Stimulated activated CD4-positive, alpha-beta T cell treated with anti-CD3 and anti-CD28 coated beads, Interleukin-12 subunit alpha, Interleukin-12 subunit beta, amount 100 ng/mL, for 4 hours (primary cell): ENCODE measurements around the gene VCP.

Experiments used
- DNase-seq: peaks from one replicate; pipeline ENCODE4 v3.0.0-alpha.2; 2020

Gene VCP

DNA sequence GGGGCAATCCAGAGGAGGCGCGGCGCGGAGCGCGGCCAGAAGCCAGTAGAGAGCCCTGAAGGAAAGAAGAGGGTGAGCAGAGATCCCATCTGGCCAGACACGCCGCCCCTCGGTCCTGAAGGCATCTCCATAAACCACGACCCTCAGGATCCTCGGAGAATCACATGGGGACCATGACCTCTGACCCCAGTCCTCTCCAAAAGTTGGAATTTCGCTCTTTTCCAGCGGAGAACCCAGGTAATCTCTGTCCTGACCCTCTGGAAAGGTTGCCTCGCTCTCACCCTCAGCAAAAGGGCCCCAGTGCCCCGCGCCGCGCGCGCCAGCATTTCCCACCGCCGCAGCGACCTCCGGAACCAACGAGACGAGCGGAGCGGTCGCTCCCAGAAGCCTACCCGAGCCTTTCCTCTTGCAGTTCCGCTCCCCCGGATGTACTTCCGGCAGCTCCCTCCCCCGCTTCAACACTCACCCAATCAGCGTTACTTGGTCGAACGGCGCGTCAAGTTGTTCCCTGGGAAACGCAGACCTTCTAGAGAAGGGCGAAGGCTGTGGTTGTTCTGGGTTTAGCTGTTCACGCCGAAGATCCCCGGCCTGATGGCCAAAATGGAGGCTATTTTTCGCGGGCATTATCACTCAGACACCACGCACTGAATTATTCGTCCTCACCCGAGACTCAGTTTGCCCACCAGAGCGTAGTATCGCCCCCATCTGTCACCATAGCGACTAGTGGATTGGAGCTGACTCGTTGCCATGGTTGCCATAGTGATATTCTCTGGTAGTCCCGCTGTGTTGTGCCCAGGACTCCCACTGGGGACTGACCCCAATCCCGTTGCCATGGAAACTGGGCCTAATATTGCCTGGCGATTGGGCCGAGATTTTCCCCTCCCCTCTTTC, 30.6 kb upstream of the VCP start, which contains the start of gene STOML2:
STOML2 (minus strand) TSS at position 363 of the 891 bp plus-strand sequence; CDS start at position 326, 37 bp downstream.
- DNase-seq = peak; percentile 83

DNA sequence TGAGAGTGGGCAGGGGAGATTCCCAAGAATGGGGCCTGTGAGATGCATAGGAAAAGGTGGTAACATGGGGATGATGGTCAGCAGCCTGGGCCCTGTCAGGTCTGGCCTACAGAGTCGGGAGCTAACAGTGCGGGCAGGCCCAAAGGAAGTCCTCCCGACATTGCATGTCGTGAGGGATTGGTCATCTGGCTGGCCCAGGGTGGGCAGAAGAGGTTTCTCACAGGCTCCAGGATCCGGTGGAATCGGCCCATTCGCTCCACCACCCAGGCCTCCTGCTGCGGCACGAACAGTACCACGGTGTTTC, 30.0 kb upstream of the VCP start:
- DNase-seq = no peak

DNA sequence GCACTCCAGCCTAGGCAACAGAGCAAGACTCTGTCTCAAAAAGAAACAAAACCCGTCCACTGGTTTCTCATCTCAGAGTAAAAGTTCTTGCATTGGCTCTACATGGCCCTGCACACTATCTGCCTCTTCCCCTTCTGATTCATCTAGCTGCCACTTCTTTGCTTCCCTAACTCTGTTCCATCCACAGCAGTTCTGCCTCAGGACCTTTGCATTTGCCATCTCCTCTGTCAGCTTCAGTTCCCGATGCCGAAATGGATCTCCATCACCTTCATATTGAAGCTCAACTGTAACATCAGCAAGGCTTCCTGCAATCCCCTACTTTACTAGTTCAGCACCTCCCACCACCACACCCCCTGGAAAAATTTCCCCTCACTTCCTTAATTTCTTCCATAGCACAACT, 25.1 kb upstream of the VCP start:
- no peak for DNase-seq

DNA sequence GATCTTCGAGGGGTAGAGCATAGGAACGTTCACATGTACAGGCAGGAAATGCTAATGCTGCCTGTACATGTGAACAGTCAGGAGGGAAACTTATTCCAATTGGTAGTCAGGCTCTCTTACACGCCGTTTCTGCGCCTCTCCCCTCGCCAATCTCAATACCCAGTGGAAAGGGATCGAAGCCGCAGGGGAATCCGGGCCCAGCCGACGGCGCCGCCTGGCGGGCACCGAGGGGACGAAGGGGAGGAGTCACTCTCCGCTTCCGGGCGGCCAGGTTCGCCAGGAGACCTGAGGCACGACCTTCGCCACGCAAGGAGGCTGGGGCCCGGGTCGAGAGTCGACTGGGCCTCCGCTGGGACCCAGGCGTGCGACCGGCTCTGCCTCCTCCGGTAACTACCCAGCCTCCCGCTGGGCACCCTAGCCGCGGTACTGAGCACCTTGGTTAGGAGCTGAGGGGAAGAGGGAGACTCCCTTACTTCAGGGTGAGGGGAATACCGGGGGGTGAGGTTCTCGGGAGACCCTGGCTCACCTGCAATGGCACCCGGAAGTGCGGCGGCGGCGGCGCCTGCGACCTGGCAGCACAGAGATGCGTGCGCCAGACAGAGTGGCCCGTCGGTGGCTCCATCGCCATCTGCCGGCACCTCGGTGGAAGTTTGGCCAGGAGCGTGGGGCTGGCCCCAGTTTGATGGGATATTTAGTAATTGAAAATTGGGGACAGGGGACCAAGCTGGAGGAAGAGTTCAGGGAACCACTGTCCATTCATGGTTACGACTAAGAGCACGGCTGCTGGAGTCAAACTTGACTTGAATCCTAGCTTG, 23.8 kb upstream of the VCP start, which contains the start of gene PIGO:
PIGO (minus strand) TSS at position 557 of the 815 bp plus-strand sequence. CDS start 1,026 bp downstream, outside the sequence.
- peak; percentile 89 for DNase-seq

DNA sequence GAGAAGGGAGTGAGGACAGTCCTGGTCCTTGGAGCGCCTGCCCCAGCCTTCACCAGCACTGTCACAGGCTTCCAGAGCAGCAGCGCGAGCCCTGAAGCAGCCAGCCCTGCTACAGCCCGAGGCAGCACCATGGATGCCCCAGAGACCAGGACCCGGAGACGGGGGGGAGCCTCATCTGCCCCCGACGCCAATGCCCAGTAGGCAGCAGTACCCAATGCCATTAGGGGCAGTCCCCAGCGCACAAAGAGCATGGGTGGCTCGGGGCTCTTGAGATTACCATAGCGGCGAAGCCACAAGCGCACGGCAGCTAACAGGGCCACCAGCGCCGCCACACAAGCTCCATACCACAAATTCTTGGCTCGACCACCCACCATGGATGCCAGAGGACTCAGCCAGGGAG, 19.1 kb upstream of the VCP start:
- DNase-seq = no peak

DNA sequence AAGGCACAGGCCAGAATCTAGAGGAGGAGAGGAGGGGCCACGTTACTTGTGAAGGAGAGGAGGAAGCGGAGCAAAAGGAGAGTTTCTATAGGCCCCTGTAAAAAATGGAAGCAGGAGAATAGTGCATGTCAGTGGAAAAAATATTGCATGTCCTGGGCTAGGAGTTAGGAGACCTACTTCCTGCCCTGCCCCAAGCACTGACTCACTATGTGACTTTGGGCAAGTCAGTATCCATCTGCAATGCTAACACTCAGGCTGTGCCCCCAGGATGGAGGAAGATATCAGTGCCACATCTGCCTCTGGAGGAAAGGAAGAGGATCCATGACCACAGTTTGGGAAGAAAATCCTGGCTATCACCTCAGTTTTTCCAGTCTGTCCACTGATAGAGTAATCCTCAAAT, 17.0 kb upstream of the VCP start:
- no peak for DNase-seq

DNA sequence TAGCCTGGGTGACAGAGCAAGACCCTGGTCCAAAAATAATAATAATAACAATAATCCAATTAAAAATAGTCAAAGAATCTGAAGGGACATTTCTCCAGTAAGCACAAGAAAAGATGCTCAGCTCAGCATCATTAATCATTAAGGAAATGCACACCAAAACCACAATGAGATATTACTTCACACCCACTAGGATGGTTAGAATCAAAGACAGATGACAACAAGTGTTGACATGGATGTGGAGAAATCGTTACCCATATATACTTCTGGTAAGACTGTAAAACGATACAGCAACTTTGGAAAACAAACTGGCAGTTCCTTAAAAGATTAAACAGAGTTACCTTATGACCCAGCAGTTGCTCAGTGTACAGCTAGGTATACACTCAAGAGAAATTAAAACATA, 12.7 kb upstream of the VCP start:
- no peak for DNase-seq

DNA sequence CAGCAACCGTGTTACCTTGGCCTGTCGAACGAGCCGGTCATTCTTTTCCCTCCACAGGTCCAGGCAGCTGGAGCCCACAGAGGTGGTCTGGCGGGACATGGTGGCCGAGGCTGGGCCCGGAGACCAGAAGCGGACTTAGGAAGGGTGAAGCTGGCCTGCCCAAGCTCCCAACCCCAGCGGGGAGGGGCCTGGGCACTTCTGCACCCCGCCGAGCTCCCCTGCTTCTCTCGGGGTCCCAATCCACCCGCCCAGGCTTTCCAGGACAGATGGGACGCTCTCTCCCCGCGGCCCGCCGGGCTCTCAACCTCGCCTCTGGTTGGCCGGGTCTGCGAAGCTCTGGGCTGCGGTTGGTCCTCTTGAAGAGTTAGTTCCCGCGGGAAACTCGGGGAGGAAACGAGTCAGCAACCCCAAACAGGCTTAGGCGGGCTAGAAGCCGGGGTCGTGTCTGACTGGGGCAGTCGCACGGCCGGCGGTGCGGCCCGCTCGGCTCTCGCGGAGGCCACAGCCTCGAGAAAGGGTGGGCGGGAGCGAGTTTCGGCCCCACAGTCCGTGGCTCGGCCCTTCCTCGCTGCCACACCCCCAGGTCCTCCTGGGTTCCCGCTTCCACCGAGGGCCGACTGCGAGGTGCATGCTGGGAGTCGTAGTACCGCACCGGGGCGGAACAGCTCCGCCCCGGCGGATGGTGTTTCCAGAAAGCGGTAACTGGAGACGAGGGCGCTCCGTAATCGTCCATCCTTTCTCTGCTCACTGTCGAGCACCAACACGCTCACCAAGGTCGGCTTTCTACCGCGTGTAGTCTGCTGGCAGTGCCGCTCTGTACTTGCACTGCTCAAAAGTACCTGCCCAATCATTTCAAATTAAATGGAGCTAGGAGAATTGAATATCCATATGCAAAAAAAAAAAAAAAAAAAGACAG, 7.3 kb upstream of the VCP start, which contains the start of gene FANCG:
FANCG (minus strand) TSS at position 517 of the 916 bp plus-strand sequence; CDS start at position 99, 418 bp downstream.
- DNase-seq = peak; percentile 78

DNA sequence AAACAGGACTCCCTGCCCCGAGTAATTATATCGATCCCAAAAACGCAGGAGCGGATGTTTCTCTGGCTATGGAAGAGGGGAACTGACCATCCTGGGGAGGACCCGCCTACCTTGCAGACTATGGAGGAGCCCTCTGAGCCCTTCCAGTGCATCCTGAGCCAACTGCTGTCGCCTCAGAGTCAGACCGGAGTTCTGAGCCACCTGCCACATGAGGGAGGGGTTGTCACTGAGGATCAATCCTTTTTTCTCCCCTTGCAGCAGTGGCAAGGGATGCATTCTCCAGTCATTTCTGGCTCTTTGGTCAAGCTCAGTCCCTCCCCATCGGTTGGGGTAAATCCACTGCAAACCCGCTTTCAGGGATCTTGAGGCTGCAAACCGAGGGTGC, 6.6 kb upstream of the VCP start:
- DNase-seq = no peak

DNA sequence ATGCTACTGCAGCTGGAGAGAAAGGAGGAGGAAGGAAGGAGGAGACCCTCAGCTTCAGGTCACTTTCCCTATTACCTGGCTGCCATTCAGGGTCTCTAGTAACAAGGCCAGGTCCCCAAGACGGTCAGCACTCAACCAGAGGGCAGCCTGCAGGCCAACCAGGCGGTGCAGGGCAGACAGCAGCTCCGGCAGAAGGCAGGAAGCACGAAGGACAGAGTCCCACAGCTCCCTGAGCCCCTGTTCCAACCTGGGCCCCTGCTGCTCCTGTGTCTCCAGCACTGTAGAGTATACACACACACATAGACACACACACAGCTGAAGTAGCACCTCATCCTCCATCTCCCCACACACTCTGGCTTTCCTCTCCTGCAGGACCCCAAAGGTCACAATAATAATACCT, 5.6 kb upstream of the VCP start:
- DNase-seq = no peak

DNA sequence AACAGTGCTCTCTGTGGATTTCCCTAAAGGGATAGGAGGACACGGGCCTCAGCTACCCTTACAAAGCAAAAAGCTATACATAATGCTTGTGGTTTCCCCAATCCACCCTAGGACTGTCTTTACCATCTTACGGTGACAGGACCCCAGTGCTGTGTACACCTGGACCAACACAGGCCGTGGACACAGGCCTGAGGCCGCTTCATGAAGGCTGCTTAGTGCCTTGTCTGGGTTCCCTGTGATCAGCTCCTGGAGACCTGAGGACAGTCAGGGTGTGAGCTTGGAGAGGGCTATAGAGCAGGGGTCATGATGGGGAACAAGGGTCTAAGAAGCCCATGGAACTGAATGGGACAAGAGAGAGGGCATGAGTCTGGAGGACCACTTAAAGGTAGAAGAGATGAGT, 4.4 kb upstream of the VCP start:
- DNase-seq = no peak

DNA sequence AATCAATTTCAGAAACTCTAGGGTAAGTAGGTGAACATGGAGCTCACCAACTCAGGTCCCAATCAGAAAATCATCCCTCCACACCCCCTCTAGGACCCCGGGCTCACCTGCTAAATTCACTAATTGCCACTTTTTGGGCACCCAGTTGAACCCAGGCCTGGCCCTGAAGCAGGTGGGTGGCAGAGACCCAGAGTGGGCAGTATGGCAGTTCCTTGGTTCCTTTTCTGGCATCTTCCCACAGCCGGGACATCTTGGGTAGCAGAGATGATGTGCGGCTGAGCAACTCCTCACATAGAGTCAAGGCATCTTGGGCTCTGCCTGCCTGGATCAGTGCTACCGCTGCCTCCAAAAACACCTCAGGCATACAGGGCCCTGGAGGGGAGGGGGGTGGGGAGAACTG, 2.9 kb upstream of the VCP start:
- DNase-seq = no peak

DNA sequence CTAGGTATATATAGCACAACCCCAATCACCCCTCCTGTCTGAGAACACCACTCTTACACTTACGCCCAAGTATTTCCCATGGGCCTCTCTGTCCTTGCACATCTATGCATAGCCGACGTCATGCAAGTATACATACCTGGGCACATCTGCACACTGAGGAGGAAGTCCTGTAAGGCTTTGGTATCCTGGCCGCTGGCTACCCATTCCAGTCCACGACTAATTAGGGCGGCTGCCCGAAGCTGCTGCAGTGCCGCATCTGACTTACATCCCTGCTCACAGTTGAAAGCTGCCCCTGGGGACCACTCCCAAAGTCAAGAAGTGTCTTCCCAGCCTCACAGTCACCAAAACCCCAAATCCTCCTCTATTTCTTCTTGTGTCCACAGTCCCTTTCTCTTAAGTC, 2.4 kb upstream of the VCP start:
- no peak for DNase-seq

DNA sequence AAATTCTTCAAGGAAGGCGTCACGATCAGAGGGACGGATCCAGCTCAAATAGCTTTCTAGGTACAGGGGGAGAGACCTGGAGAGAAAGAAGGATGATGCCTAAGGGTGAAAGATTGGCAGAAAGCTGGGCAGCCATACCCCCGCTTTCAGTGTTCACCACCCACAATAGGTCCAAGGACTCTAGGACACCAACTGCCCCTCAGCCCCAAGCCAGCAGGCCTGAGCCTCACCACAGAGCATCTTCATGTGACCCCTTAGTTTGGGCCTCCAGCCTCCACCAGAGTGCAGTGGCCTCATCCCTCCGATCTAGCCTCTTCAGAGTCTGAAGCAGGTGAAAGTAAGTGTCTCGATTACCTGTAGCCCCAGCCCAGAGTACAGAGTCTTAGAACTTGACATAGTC, 1.7 kb upstream of the VCP start:
- no peak for DNase-seq

DNA sequence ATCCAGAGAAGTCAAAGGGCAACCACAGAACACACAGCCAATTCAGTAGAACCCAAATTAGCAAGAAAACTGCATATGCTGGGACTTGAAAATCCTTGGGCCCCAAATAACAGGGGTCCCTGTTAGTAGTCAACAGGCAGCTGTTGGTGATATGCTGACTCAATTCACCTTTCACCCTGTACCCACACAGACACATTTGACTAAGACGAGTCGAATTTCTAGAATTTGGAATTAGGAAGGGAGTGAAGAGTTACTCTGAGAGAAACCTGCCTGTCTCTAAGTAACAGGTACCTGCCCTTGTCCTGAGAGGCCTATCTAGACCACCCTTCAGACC, 821 bp upstream of the VCP start:
- DNase-seq = no peak

DNA sequence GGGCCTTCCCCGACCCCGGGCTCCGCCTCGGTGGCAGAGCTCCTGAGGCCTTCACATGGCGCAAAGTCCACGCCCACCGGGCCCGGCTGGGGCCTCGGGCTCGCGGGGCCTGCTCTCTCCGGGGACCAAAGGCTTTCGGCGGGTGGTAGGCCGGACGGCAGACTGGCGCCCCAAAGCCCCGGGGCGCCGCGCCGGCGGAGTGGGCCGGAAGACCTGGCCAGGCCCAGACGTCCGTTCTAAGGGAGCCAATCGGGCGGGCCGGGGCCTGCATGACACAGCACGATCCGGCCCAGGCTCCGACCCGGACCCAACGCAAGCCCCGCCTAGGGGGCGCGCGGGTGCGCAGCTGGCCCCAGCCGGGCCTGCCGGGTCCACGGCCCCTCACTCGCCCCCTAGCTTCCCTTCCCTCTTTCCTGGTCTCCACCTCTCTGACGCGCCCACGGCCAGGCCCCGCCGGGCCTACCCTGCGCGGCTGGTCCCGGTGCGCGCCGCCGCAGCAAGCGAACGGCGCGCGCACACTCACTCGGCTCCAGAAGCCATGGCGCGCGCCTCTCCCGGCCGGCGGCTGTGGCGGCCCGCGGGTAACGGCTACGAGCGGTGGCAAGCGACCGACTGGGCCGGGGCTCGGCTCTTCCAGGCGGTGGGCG, 488 bp downstream of the VCP start:
- DNase-seq = peak; percentile 70

DNA sequence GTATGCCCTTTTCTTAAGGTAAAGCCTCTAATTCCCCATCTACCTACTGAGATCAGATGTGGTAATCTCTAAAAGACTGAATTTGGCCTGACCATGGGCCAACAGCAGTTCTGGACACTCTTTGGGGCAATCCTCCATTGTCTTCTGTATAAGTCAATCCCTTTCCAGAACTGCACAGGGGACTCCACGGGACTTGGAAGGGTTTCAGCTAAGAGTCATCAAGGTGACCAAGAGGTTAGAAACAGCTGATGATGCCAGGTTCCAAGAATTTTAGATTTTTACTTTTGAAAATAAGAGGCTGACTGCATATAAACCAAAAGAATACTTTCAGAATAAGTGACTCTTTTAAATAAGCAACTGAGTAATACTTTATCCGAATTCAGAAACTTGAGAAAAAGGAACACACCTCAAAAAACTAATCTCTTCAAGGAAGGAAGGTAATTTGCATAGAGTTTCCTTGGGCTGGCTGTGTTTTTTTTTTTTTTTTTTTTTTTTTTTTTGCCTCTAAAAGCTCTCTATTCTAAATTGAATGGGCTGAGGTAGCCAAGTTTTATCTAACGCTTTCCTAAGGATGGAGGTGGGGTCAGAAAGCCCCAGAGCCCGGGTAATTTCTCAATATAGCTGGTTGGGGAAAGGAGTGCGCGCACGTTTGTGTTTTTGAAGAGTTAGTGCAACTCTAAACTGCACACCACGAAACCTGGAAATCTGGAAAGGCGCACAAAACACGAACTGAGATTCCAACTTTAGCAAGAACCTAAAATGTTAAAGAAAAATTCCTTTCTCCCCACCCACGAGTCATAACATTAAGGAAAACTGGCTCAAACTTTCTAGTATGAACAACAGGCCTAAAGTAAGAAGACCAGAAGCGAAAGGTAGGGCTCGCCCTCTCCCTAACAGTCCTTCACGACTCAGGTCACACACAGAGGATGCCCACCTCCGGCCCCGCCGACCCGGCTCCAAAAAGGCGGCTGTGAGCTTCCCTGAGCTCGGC, 1.3 kb downstream of the VCP start:
- DNase-seq = no peak

DNA sequence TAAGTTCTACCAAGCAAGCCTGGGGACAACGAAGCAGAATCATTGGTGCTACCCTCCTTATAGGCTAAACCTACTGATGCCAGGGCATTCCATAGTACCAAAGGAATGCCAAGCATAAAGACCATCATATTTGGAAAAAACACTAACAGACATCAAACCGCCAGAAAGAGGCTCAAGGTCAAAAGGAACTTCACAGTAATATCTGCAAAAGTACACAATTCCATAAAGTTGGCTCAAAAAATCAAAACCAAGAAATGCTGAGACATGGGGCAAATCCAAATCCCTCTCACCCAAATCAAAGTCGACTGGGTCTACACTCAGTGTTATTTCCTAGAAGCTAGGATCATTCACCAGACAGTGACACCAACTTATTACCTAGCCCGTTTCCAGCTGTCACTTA, 3.4 kb downstream of the VCP start:
- no peak for DNase-seq

DNA sequence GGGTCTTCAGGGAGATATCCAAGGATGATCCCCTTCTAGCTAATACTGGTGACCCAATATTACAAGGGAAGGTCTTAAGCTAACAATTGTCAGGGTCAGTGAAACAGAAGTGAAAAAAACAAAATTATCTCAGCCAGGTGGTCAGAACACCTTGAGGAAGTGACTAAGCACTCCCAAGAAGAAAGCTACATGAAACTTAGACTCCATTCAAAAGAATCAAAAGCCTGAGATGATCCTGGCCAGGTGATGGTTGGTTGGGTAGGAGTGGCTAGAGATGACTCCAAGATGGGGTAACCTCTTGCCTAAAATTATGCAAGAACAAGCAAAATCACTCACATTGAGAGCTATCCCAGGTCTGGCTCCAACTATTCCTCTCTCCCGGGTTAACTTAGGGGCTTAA, 5.4 kb downstream of the VCP start:
- no peak for DNase-seq

DNA sequence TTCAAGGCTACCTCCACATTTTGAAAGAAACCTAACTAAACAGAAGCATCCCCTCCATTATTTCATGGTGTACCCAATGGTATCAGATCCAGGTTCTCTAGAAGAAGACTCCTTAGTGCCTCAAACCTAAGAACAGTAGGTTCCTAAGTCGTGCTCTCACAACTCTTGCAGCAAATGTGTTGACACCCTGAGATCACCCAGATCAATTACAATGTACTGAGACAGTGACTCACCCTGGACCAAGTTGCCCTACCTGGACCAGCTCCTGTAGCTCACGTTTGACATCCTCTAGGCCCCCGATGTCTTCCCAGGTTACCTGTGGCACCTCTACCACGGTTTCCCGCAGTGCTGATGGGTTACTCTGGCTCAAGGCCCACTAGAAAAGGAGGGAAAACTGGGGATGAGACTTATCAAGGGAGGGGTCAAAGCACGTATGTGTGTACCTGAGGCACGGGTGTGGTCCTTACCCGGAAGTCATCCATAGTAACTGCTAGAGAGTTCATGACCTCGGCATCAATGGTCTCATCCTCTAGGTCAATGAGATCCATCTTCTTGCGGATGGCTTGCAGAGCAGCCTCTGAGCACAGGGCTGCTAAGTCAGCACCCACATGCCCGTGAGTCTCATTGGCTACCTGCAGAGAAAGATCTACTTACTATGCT, 11.7 kb downstream of the VCP start:
- no peak for DNase-seq

DNA sequence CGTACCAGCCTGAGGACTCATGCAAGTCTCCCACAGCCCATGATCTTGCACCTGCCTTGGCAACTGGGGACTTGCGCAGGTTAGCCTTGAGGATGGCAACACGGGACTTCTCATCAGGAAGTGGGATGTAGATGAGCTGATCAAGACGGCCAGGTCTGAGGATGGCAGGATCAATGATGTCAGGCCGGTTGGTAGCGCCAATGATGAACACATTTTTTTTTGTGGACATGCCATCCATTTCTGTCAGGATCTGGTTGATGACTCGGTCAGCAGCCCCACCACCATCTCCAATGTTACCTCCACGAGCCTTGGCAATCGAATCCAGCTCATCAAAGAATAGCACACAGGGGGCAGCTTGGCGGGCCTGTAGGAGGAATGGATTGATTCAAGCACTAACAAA, 13.0 kb downstream of the VCP start:
- no peak for DNase-seq
